HEK293 (cell line): ENCODE results near the gene EDARADD.

ENCODE experiments used
- CTCF ChIA-PET: fragments of 350-600 bp; formaldehyde crosslinking; extraction: SDS; loops from one replicate; lab custom pipeline; 2021; ENCODE audit warnings: antibody characterized with exemption; lab: Yijun Ruan, JAX
- POLR2A ChIA-PET: fragments of 300-600 bp; formaldehyde crosslinking; extraction: SDS; loops from one replicate; lab custom pipeline; 2020; ENCODE audit warnings: antibody characterized with exemption, inconsistent platforms; lab: Yijun Ruan, JAX
- H3K27ac ChIP-seq: fragments of 200-500 bp; sonication (Bioruptor generic); 2 replicates; pipeline ENCODE4 v1.5.1; 2014; ENCODE audit warnings: low read depth, low read length, control low read depth, inconsistent platforms; ENCODE audit errors: extremely low read depth
- H3K36me3 ChIP-seq, 2 experiments: fragments of 200-500 bp in 1 of 2; sonication (Bioruptor generic) in 1 of 2; 1 replicate in 1 of 2; 2 replicates in 1 of 2; pipeline ENCODE4 v1.5.1; 2014 to 2017; ENCODE audit warnings: inconsistent platforms in 2 of 2, low read length in 2 of 2; ENCODE audit not compliant: control insufficient read depth in 2 of 2, insufficient read depth in 1 of 2
- H3K4me1 ChIP-seq: fragments of 200-500 bp; sonication (Bioruptor generic); 2 replicates; pipeline ENCODE4 v1.5.1; 2014; ENCODE audit warnings: mild to moderate bottlenecking, low read length, inconsistent platforms; ENCODE audit not compliant: control insufficient read depth, insufficient read depth
- H3K4me3 ChIP-seq: 2 replicates; pipeline ENCODE4 v1.5.1; 2011; ENCODE audit warnings: low read depth, mild to moderate bottlenecking, control low read depth, low read length, moderate library complexity
- H3K9me3 ChIP-seq: fragments of 200-500 bp; sonication (Bioruptor generic); 2 replicates; pipeline ENCODE4 v1.5.1; 2014; ENCODE audit warnings: low read depth, low read length, inconsistent platforms; ENCODE audit not compliant: control insufficient read depth, insufficient read depth
- BCL11B ChIP-seq: fragments of 450-650 bp; formaldehyde crosslinking; IDR thresholded peaks from 2 replicates; pipeline ENCODE4 v1.5.1; 2016; ENCODE audit warnings: low read depth, missing biosample characterization, missing genetic modification characterization
- IKZF3 ChIP-seq: fragments of 450-650 bp; IDR thresholded peaks from 2 replicates; pipeline ENCODE4 v1.5.0; 2018; ENCODE audit warnings: missing biosample characterization, mild to moderate bottlenecking, missing genetic modification characterization, moderate library complexity
- SCRT2 ChIP-seq: fragments of 450-650 bp; formaldehyde crosslinking; IDR thresholded peaks from 2 replicates; pipeline ENCODE4 v1.5.1; 2016; ENCODE audit warnings: missing biosample characterization, missing genetic modification characterization
- SETDB1 ChIP-seq: IDR thresholded peaks from one replicate; pipeline ENCODE4 v1.6.1; 2017; ENCODE audit warnings: mild to moderate bottlenecking, low read length, moderate library complexity, mixed read lengths; ENCODE audit not compliant: insufficient read length
- YY2 ChIP-seq: fragments of 450-650 bp; formaldehyde crosslinking; IDR thresholded peaks from 2 replicates; pipeline ENCODE4 v1.5.1; 2016; ENCODE audit warnings: missing biosample characterization, missing genetic modification characterization
- ZEB2 ChIP-seq: fragments of 450-650 bp; formaldehyde crosslinking; IDR thresholded peaks from 2 replicates; pipeline ENCODE4 v1.5.1; 2016; ENCODE audit warnings: missing biosample characterization, missing genetic modification characterization
- ZNF121 ChIP-seq: fragments of 450-650 bp; formaldehyde crosslinking; IDR thresholded peaks from 2 replicates; pipeline ENCODE4 v1.5.1; 2016; ENCODE audit warnings: missing biosample characterization, missing genetic modification characterization
- ZNF248 ChIP-seq: fragments of 450-650 bp; formaldehyde crosslinking; IDR thresholded peaks from 2 replicates; pipeline ENCODE4 v1.5.1; 2017; ENCODE audit warnings: missing biosample characterization, missing genetic modification characterization
- ZNF324 ChIP-seq: fragments of 450-650 bp; formaldehyde crosslinking; IDR thresholded peaks from 2 replicates; pipeline ENCODE4 v1.5.1; 2016; ENCODE audit warnings: missing biosample characterization, missing genetic modification characterization
- ZNF433 ChIP-seq: fragments of 450-650 bp; formaldehyde crosslinking; IDR thresholded peaks from 2 replicates; pipeline ENCODE4 v1.5.1; 2016; ENCODE audit warnings: missing biosample characterization, missing genetic modification characterization, low read depth
- ZNF549 ChIP-seq: fragments of 450-650 bp; IDR thresholded peaks from 2 replicates; pipeline ENCODE4 v1.5.1; 2018; ENCODE audit warnings: missing biosample characterization, missing genetic modification characterization, mild to moderate bottlenecking, inconsistent platforms, moderate library complexity
- ZNF571 ChIP-seq: fragments of 450-650 bp; formaldehyde crosslinking; IDR thresholded peaks from 2 replicates; pipeline ENCODE4 v1.5.0; 2017; ENCODE audit warnings: missing biosample characterization, missing genetic modification characterization
- ZNF626 ChIP-seq: fragments of 450-650 bp; sonication (Bioruptor Pico); formaldehyde crosslinking; IDR thresholded peaks from 2 replicates; pipeline ENCODE4 v1.5.1; 2018; ENCODE audit warnings: missing biosample characterization, missing genetic modification characterization, inconsistent platforms
- ZNF747 ChIP-seq: fragments of 450-650 bp; formaldehyde crosslinking; IDR thresholded peaks from 2 replicates; pipeline ENCODE4 v1.5.1; 2016; ENCODE audit warnings: missing biosample characterization, missing genetic modification characterization
- ZXDB ChIP-seq: fragments of 450-650 bp; formaldehyde crosslinking; IDR thresholded peaks from 2 replicates; pipeline ENCODE4 v1.5.1; 2016; ENCODE audit warnings: missing biosample characterization, missing genetic modification characterization
- TF ChIP-seq, protein P1 (sequence below): fragments of 450-650 bp; formaldehyde crosslinking; IDR thresholded peaks from 2 replicates; pipeline ENCODE4 v1.5.1; 2016; ENCODE audit warnings: missing biosample characterization, missing genetic modification characterization
- TF ChIP-seq, protein P2 (sequence below): fragments of 450-650 bp; formaldehyde crosslinking; conservative IDR thresholded peaks from 2 replicates; pipeline ENCODE4 v1.5.1; 2016; ENCODE audit warnings: low read depth, missing biosample characterization, missing genetic modification characterization
- TF ChIP-seq, protein P3 (sequence below): fragments of 450-650 bp; formaldehyde crosslinking; IDR thresholded peaks from 2 replicates; pipeline ENCODE4 v1.5.1; 2016; ENCODE audit warnings: missing biosample characterization, missing genetic modification characterization
- TF ChIP-seq, protein P4 (sequence below): fragments of 450-650 bp; formaldehyde crosslinking; IDR thresholded peaks from 2 replicates; pipeline ENCODE4; 2016; ENCODE audit warnings: missing biosample characterization, missing genetic modification characterization

EDARADD gene

DNA sequence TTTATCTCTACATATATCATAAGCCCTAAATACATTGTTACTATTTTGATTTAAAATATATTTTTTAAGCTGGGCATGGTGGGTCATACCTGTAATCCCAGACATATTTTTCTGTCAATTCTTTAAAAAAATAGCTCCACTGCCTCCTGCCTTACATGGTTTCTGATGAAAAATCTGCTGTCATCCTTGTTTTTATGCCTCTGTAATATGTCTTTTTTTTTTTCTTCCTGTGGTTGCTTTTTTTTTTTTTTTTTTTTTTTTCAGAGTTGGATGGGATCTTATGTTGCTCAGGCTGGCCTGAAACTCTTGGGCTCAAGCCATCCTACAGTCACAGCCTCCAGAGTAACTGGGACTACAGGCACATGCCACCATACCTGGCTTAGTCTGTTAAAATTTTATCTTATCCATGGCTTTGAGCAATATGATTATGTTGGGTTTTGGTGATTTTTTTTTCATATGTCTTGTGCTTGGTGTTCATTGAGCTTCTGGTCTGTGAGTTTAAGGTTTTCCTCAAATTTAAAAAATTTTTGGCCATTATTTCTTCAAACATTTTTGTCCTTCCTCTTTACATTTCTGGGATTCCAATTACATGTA lies 12.4 kb upstream of the EDARADD start (continued):
- 0 out of 2 replicates have a peak, but pooled peaks have one; percentile 48 for TF ChIP-seq ZNF626 (tag by site-specific recombination)
- TF ChIP-seq ZNF549 (tag by site-specific recombination), result peak; percentile 26; the same call in 1 of the 2 replicates
- TF ChIP-seq YY2 (tag by site-specific recombination), result no peak
- no peak for TF ChIP-seq ZNF324 (tag by site-specific recombination)
- no peak for TF ChIP-seq IKZF3 (tag by site-specific recombination)
- no peak for TF ChIP-seq ZXDB
- peak; percentile 94 for TF ChIP-seq SETDB1
- TF ChIP-seq, protein P1, sequence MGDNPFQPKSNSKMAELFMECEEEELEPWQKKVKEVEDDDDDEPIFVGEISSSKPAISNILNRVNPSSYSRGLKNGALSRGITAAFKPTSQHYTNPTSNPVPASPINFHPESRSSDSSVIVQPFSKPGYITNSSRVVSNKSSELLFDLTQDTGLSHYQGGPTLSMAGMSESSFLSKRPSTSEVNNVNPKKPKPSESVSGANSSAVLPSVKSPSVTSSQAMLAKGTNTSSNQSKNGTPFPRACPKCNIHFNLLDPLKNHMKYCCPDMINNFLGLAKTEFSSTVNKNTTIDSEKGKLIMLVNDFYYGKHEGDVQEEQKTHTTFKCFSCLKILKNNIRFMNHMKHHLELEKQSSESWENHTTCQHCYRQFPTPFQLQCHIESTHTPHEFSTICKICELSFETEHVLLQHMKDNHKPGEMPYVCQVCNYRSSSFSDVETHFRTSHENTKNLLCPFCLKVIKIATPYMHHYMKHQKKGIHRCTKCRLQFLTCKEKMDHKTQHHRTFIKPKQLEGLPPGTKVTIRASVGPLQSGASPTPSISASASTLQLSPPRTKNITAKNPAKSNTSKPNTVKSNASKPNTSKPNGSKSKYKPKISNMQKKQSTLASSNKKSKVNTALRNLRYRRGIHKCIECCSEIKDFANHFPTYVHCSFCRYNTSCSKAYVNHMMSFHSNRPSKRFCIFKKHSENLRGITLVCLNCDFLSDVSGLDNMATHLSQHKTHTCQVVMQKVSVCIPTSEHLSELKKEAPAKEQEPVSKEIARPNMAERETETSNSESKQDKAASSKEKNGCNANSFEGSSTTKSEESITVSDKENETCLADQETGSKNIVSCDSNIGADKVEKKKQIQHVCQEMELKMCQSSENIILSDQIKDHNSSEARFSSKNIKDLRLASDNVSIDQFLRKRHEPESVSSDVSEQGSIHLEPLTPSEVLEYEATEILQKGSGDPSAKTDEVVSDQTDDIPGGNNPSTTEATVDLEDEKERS (tag by site-specific recombination), result peak; percentile 88; the same call in 1 of the 2 replicates
- TF ChIP-seq, protein P2, sequence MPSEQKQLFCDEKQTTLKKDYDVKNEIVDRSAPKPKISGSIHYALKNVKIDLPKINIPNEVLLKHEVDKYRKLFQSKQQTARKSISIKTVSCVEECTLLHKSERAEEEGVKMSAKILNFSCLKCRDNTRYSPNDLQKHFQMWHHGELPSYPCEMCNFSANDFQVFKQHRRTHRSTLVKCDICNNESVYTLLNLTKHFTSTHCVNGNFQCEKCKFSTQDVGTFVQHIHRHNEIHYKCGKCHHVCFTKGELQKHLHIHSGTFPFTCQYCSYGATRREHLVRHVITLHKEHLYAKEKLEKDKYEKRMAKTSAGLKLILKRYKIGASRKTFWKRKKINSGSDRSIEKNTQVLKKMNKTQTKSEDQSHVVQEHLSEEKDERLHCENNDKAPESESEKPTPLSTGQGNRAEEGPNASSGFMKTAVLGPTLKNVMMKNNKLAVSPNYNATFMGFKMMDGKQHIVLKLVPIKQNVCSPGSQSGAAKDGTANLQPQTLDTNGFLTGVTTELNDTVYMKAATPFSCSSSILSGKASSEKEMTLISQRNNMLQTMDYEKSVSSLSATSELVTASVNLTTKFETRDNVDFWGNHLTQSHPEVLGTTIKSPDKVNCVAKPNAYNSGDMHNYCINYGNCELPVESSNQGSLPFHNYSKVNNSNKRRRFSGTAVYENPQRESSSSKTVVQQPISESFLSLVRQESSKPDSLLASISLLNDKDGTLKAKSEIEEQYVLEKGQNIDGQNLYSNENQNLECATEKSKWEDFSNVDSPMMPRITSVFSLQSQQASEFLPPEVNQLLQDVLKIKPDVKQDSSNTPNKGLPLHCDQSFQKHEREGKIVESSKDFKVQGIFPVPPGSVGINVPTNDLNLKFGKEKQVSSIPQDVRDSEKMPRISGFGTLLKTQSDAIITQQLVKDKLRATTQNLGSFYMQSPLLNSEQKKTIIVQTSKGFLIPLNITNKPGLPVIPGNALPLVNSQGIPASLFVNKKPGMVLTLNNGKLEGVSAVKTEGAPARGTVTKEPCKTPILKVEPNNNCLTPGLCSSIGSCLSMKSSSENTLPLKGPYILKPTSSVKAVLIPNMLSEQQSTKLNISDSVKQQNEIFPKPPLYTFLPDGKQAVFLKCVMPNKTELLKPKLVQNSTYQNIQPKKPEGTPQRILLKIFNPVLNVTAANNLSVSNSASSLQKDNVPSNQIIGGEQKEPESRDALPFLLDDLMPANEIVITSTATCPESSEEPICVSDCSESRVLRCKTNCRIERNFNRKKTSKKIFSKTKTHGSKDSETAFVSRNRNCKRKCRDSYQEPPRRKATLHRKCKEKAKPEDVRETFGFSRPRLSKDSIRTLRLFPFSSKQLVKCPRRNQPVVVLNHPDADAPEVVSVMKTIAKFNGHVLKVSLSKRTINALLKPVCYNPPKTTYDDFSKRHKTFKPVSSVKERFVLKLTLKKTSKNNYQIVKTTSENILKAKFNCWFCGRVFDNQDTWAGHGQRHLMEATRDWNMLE, result 0 out of 2 replicates have a peak, but pooled peaks have one; percentile 32

DNA sequence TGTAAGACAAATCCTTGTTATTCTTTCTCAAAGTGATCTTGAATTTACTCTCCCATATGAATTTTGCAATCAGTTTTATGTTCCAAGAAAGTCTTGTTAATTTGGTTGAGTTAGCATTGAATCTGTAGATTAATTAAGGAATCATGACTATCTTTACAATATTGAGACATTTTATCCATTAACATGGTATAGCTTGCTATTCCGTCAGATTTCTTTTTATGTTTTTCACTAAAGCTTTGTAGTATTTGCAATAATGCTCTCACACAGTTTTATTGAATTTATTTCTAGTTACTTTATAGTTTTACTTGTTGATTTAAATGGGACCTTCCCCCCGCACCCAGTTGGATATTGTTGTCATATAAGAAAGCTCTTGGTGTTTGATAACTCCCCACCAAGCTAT lies 5.8 kb upstream of the EDARADD start:
- ChIA-PET CTCF (no interaction called here), POLR2A (no interaction called here)
- H3K4me3 ChIP-seq, result no peak overlapping the region
- H3K36me3 ChIP-seq, result no peaks in the 10 kb centered on the region
- no peaks in the 10 kb centered on the region for H3K9me3 ChIP-seq
- H3K27ac ChIP-seq, result no peak overlapping the region
- TF ChIP-seq ZEB2 (tag by site-specific recombination) (no peak), ZNF121 (no peak), SCRT2 (tag by site-specific recombination) (0 out of 2 replicates have a peak, but pooled peaks have one; percentile 10), ZNF433 (tag by site-specific recombination) (no peak), ZNF571 (no peak), ZNF747 (tag by site-specific recombination) (no peak), BCL11B (tag by site-specific recombination) (no peak), ZNF248 (tag by site-specific recombination) (peak; percentile 93)
- TF ChIP-seq, protein P3, sequence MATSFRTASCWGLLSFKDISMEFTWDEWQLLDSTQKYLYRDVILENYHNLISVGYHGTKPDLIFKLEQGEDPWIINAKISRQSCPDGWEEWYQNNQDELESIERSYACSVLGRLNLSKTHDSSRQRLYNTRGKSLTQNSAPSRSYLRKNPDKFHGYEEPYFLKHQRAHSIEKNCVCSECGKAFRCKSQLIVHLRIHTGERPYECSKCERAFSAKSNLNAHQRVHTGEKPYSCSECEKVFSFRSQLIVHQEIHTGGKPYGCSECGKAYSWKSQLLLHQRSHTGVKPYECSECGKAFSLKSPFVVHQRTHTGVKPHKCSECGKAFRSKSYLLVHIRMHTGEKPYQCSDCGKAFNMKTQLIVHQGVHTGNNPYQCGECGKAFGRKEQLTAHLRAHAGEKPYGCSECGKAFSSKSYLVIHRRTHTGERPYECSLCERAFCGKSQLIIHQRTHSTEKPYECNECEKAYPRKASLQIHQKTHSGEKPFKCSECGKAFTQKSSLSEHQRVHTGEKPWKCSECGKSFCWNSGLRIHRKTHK (tag by site-specific recombination), result no peak
- TF ChIP-seq, protein P4, sequence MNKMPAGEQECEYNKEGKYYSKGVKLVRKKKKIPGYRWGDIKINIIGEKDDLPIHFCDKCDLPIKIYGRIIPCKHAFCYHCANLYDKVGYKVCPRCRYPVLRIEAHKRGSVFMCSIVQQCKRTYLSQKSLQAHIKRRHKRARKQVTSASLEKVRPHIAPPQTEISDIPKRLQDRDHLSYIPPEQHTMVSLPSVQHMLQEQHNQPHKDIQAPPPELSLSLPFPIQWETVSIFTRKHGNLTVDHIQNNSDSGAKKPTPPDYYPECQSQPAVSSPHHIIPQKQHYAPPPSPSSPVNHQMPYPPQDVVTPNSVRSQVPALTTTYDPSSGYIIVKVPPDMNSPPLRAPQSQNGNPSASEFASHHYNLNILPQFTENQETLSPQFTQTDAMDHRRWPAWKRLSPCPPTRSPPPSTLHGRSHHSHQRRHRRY (tag by site-specific recombination), result no peak
- no peaks in the 10 kb centered on the region for H3K4me1 ChIP-seq
